K562 (cell line): ENCODE measurements around the gene KAT6B. TPM values are rescaled to one million over a fixed set of nuclear protein-coding genes. Genes with fewer than 3 reads are reported as not detected.

ENCODE experiments used
- ATF4 ChIP-seq: fragments of 450-650 bp; formaldehyde crosslinking; IDR thresholded peaks from 2 replicates; pipeline ENCODE4 v1.4.0; 2022; ENCODE audit warnings: mild to moderate bottlenecking, moderate library complexity
- BDP1 ChIP-seq: IDR thresholded peaks from 3 replicates; pipeline ENCODE4 v1.6.1; 2011; ENCODE audit not compliant: insufficient read length, insufficient read depth
- CXXC5 ChIP-seq: fragments of 250-450 bp; sonication (Bioruptor Pico); IDR thresholded peaks from 2 replicates; pipeline ENCODE4 v1.8.0; 2022; ENCODE audit warnings: inconsistent platforms, mild to moderate bottlenecking, moderate library complexity
- ERF ChIP-seq: fragments of 450-650 bp; formaldehyde crosslinking; IDR thresholded peaks from 2 replicates; pipeline ENCODE4 v1.4.0; 2020; ENCODE audit warnings: mild to moderate bottlenecking, mixed read lengths
- ETV1 ChIP-seq: fragments of 450-650 bp; conservative IDR thresholded peaks from 2 replicates; pipeline ENCODE4 v1.6.1; 2016; ENCODE audit warnings: missing genetic modification characterization, control low read depth, low read depth, missing compliant biosample characterization
- KDM5B ChIP-seq: fragments of 200-600 bp; sonication (generic); IDR thresholded peaks from 2 replicates; pipeline ENCODE4 v1.6.1; 2012; ENCODE audit warnings: low read depth, mild to moderate bottlenecking, moderate library complexity, low read length, control low read depth, inconsistent platforms; ENCODE audit not compliant: insufficient replicate concordance
- MAFF ChIP-seq: IDR thresholded peaks from 2 replicates; pipeline ENCODE4 v1.6.1; 2012; ENCODE audit warnings: low read length, improper control_type of control experiment
- MTA2 ChIP-seq: fragments of 450-650 bp; IDR thresholded peaks from 2 replicates; pipeline ENCODE4 v1.6.1; 2016; ENCODE audit warnings: low read depth
- NCOA4 ChIP-seq: fragments of 450-650 bp; IDR thresholded peaks from 2 replicates; pipeline ENCODE4 v1.6.1; 2018; ENCODE audit warnings: mild to moderate bottlenecking; ENCODE audit not compliant: partially characterized antibody
- NFIC ChIP-seq: fragments of 450-650 bp; IDR thresholded peaks from 2 replicates; pipeline ENCODE4 v1.6.1; 2017; ENCODE audit warnings: mild to moderate bottlenecking, inconsistent platforms
- NRF1 ChIP-seq, 2 experiments: fragments of 450-650 bp; IDR thresholded peaks in 1 of 2; conservative IDR thresholded peaks in 1 of 2; 2 replicates each; pipeline ENCODE4 v1.6.1; 2014; ENCODE audit warnings: mild to moderate bottlenecking in 2 of 2
- PBX2 ChIP-seq, 2 experiments: IDR thresholded peaks in 1 of 2; conservative IDR thresholded peaks in 1 of 2; 2 replicates each; pipeline ENCODE4 v1.6.1; 2016; ENCODE audit warnings: low read depth in 2 of 2, mild to moderate bottlenecking in 1 of 2, missing compliant biosample characterization in 1 of 2, missing genetic modification characterization in 1 of 2, moderate library complexity in 1 of 2
- PHF21A ChIP-seq: fragments of 450-650 bp; IDR thresholded peaks from 2 replicates; pipeline ENCODE4 v1.6.1; 2017; ENCODE audit warnings: low read depth, borderline replicate concordance
- POLR2AphosphoS5 ChIP-seq: IDR thresholded peaks from 2 replicates; pipeline ENCODE4 v1.6.1; 2011; ENCODE audit warnings: mild to moderate bottlenecking, low read depth, low read length, moderate library complexity; ENCODE audit not compliant: control insufficient read depth, insufficient read depth
- SMARCA4 ChIP-seq: fragments of 450-650 bp; IDR thresholded peaks from 2 replicates; pipeline ENCODE4 v1.6.1; 2016
- TCF15 ChIP-seq: fragments of 250-450 bp; sonication (Bioruptor Pico); IDR thresholded peaks from 2 replicates; pipeline ENCODE4 v1.8.0; 2022; ENCODE audit warnings: moderate library complexity, mild to moderate bottlenecking, inconsistent platforms
- TEAD4 ChIP-seq, 2 experiments: sonication (generic) in 1 of 2; formaldehyde crosslinking in 1 of 2; IDR thresholded peaks; 2 replicates each; pipeline versions ENCODE4 v1.6.1 to v1.8.0; 2012 to 2022; ENCODE audit warnings: borderline replicate concordance in 1 of 2, inconsistent platforms in 1 of 2, low read length in 1 of 2, mild to moderate bottlenecking in 1 of 2, missing genetic modification reagents in 1 of 2
- ZC3H11A ChIP-seq: IDR thresholded peaks from 2 replicates; pipeline ENCODE4 v1.6.1; 2012; ENCODE audit warnings: low read depth, low read length, improper control_type of control experiment
- ZC3H8 ChIP-seq: fragments of 450-650 bp; IDR thresholded peaks from 2 replicates; pipeline ENCODE4 v1.6.1; 2017
- ZFP36 ChIP-seq: fragments of 150-350 bp; IDR thresholded peaks from 2 replicates; pipeline ENCODE4 v1.6.1; 2018; ENCODE audit warnings: low read length, low read depth; ENCODE audit not compliant: partially characterized antibody
- ZNF3 ChIP-seq: fragments of 250-450 bp; sonication (Bioruptor Pico); IDR thresholded peaks from 2 replicates; pipeline ENCODE4 v1.5.0; 2021; ENCODE audit warnings: mild to moderate bottlenecking, moderate library complexity
- ZNF583 ChIP-seq: fragments of 250-450 bp; sonication (Bioruptor Pico); IDR thresholded peaks from 2 replicates; pipeline ENCODE4 v1.4.0; 2020
- polyA plus RNA-seq, 8 experiments: library from polyadenylated mRNA; depleted of rRNA in 4 of 8; stranded (reverse) in 5 of 8; unstranded in 3 of 8; fragments of >200 nt; fragmentation: Nextera tagmentation in 2 of 8; fragmentation: Illumina TruSeq in 1 of 8; extraction: Ambion mirVana in 2 of 8; extraction: Trizol in 1 of 8; gene quantifications; 2 replicates each; pipeline versions ENCODE4 v1.2.1 to v1.2.3, GENCODE V29; 2011 to 2014; ENCODE audit warnings: inconsistent platforms in 1 of 8, missing spikeins in 1 of 8
- total RNA-seq, 7 experiments: library from RNA; depleted of rRNA in 6 of 7; stranded (reverse); fragments of >200 nt in 6 of 7; fragmentation: Illumina TruSeq in 2 of 7; extraction: Trizol in 2 of 7; gene quantifications; 2 replicates each; pipeline versions ENCODE4 v1.2.1 to v1.2.3, GENCODE V29; 2011 to 2021; ENCODE audit warnings: low replicate concordance in 1 of 7
- TF ChIP-seq, protein P1 (sequence below): fragments of 450-650 bp; formaldehyde crosslinking; IDR thresholded peaks from 2 replicates; pipeline ENCODE4 v1.4.0; 2020; ENCODE audit warnings: mild to moderate bottlenecking, mixed read lengths

KAT6B gene
- total and polyA plus RNA-seq, 9 of the 15 experiments (the other 6 are each of a cell fraction or from before 2014, with no cell fraction given): 1.4 to 9.2 (median 6.8) TPM

- TF ChIP-seq NRF1 (conservative IDR thresholded peaks at IDR 0.05 in 1 of 2, IDR thresholded peaks at IDR 0.05 in 1 of 2) (no peak), ATF4 (CRISPR knock-in tag) (0 out of 2 replicates have a peak, but pooled peaks have one; percentile 35), ZFP36 (peak; percentile 23), TEAD4 (IDR thresholded peaks at IDR 0.05; ENCODE audit: low read length) (peak; percentile 54), TEAD4 (CRISPR knock-in tag; IDR thresholded peaks at IDR 0.05; ENCODE audit: borderline replicate concordance) (no peak), ZNF583 (CRISPR knock-in tag) (no peak), ZNF3 (no peak), POLR2AphosphoS5 (0 out of 2 replicates have a peak, but pooled peaks have one; percentile 25), ZC3H11A (no peak), NCOA4 (no peak), KDM5B (no peak), ZC3H8 (no peak), MAFF (no peak), NFIC (peak; percentile 56), SMARCA4 (peak; percentile 57), PBX2 (CRISPR knock-in tag; IDR thresholded peaks at IDR 0.05; ENCODE audit: low read depth) (no peak), PBX2 (tag; conservative IDR thresholded peaks at IDR 0.05; ENCODE audit: low read depth) (0 out of 2 replicates have a peak, but pooled peaks have one; percentile 39), ERF (CRISPR knock-in tag) (no peak; the same call in 1 of the 2 replicates), PHF21A (no peak), BDP1 (no peak), TCF15 (CRISPR knock-in tag) (peak; percentile 20; the same call in 1 of the 2 replicates), MTA2 (0 out of 2 replicates have a peak, but pooled peaks have one; percentile 17), ETV1 (tag) (no peak), CXXC5 (CRISPR knock-in tag) (peak; percentile 40; the same call in 1 of the 2 replicates)
- TF ChIP-seq, protein P1, sequence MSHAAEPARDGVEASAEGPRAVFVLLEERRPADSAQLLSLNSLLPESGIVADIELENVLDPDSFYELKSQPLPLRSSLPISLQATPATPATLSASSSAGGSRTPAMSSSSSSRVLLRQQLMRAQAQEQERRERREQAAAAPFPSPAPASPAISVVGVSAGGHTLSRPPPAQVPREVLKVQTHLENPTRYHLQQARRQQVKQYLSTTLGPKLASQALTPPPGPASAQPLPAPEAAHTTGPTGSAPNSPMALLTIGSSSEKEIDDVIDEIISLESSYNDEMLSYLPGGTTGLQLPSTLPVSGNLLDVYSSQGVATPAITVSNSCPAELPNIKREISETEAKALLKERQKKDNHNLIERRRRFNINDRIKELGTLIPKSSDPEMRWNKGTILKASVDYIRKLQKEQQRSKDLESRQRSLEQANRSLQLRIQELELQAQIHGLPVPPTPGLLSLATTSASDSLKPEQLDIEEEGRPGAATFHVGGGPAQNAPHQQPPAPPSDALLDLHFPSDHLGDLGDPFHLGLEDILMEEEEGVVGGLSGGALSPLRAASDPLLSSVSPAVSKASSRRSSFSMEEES (CRISPR knock-in tag): no peak
Measured at GRCh38 chr10:74855027-74855426, 28.6 kb downstream of the KAT6B start (continued).
